Vagina (tissue), 2 donors: ENCODE measurements around the gene APBA1. TPM values are rescaled to one million over a fixed set of nuclear protein-coding genes. Genes with fewer than 3 reads are reported as not detected.

ENCODE experiments used
- DNase-seq, 2 donors: peaks; one replicate each; pipeline ENCODE4 v3.0.0-alpha.2; 2017; ENCODE audit errors: extremely low spot score in 2 of 2
- H3K27ac ChIP-seq: fragments of 200-600 bp; sonication (generic); one replicate; pipeline ENCODE4 v1.5.1; 2019
- H3K27me3 ChIP-seq: fragments of 200-600 bp; sonication (generic); one replicate; pipeline ENCODE4 v1.5.1; 2019
- H3K36me3 ChIP-seq, 2 donors: fragments of 200-600 bp; sonication (generic); one replicate each; pipeline ENCODE4 v1.5.1; 2017 to 2019
- H3K4me1 ChIP-seq: fragments of 200-600 bp; sonication (generic); one replicate; pipeline ENCODE4 v1.5.1; 2019
- H3K4me3 ChIP-seq, 2 donors: fragments of 200-600 bp; sonication (generic); 1 replicate in 1 of 2; 2 replicates in 1 of 2; pipeline ENCODE4 v1.5.1; 2016 to 2019
- H3K9me3 ChIP-seq: fragments of 200-600 bp; sonication (generic); one replicate; pipeline ENCODE4 v1.5.1; 2019
- CTCF ChIP-seq, 3 experiments: fragments of 450-650 bp in 2 of 3; fragments of 200-600 bp in 1 of 3; sonication (generic) in 1 of 3; IDR thresholded peaks; one replicate each; pipeline ENCODE4 v1.5.1; 2017 to 2019; ENCODE audit warnings: antibody characterized with exemption in 3 of 3, mild to moderate bottlenecking in 2 of 3, moderate library complexity in 2 of 3
- POLR2A ChIP-seq, 2 donors: fragments of 450-650 bp; IDR thresholded peaks; one replicate each; pipeline ENCODE4 v1.6.1; 2017; ENCODE audit warnings: antibody characterized with exemption in 2 of 2, mild to moderate bottlenecking in 2 of 2, moderate library complexity in 2 of 2
- POLR2AphosphoS5 ChIP-seq, 2 donors: sonication (generic); formaldehyde crosslinking; IDR thresholded peaks; one replicate each; pipeline ENCODE4 v1.9.0; 2017; ENCODE audit warnings: antibody characterized with exemption in 2 of 2, mild to moderate bottlenecking in 2 of 2, low read depth in 1 of 2; ENCODE audit not compliant: insufficient read depth in 1 of 2
- intact Hi-C: fragments of 100-400 bp; cut with DNase I; formaldehyde crosslinking; loops from one replicate; pipeline ENCODE4 v1.15.1; 2023
- total RNA-seq: library from RNA; depleted of rRNA; stranded (reverse); fragments of >200 nt; gene quantifications from one replicate; pipeline ENCODE4 v1.2.3, GENCODE V29; 2016

APBA1 gene
- total RNA-seq, 1 donor from 2014 or later = 13.3 TPM

GRCh38 chr9:69471433-69471832 is 200.7 kb downstream of the APBA1 start:
- DNase-seq = no peak
- Histone ChIP-seq H3K9me3 (no peaks in the 10 kb centered on the region), H3K27me3 (no peaks in the 10 kb centered on the region), H3K4me1 (peaks cover 7% of the 10 kb centered on the region), H3K4me3 (no peak overlapping the region), H3K36me3 (no peaks in the 10 kb centered on the region), H3K27ac (no peak overlapping the region)
- intact Hi-C loops = no loop called here
- TF ChIP-seq POLR2AphosphoS5 (IDR thresholded peaks at IDR 0.05; ENCODE audit: insufficient read depth in 1 of 2, low read depth in 1 of 2) = no peak
- no peak for TF ChIP-seq POLR2A (IDR thresholded peaks at IDR 0.05)
- no peak for TF ChIP-seq CTCF (IDR thresholded peaks at IDR 0.05)

GRCh38 chr9:69470186-69470977 is 201.8 kb downstream of the APBA1 start:
- no peaks in the 10 kb centered on the region for H3K36me3 ChIP-seq
- H3K9me3 ChIP-seq = no peaks in the 10 kb centered on the region
- H3K4me3 ChIP-seq = no peak overlapping the region
- peaks cover 7% of the 10 kb centered on the region for H3K4me1 ChIP-seq
- intact Hi-C loops = no loop called here
- TF ChIP-seq POLR2AphosphoS5 (IDR thresholded peaks at IDR 0.05; ENCODE audit: insufficient read depth in 1 of 2, low read depth in 1 of 2) (no peak), CTCF (IDR thresholded peaks at IDR 0.05) (no peak), POLR2A (IDR thresholded peaks at IDR 0.05) (no peak)
- H3K27ac ChIP-seq = no peak overlapping the region
- H3K27me3 ChIP-seq = no peaks in the 10 kb centered on the region
- DNase-seq = no peak

- H3K36me3 ChIP-seq = no peaks in the 10 kb centered on the region
- TF ChIP-seq POLR2AphosphoS5 (IDR thresholded peaks at IDR 0.05; ENCODE audit: insufficient read depth in 1 of 2, low read depth in 1 of 2) (no peak), CTCF (IDR thresholded peaks at IDR 0.05) (no peak), POLR2A (IDR thresholded peaks at IDR 0.05) (no peak)
- no peak overlapping the region for H3K27ac ChIP-seq
- intact Hi-C loops = no loop called here
- H3K27me3 ChIP-seq = no peaks in the 10 kb centered on the region
- H3K4me1 ChIP-seq = peaks cover 7% of the 10 kb centered on the region
- H3K9me3 ChIP-seq = no peaks in the 10 kb centered on the region
- H3K4me3 ChIP-seq = no peak overlapping the region
- no peak for DNase-seq
Observed at GRCh38 chr9:69469136-69469535, 203.0 kb downstream of the APBA1 start.

GRCh38 chr9:69468380-69468779 is 203.8 kb downstream of the APBA1 start:
- no peak for TF ChIP-seq CTCF (IDR thresholded peaks at IDR 0.05)
- no peak for TF ChIP-seq POLR2AphosphoS5 (IDR thresholded peaks at IDR 0.05; ENCODE audit: insufficient read depth in 1 of 2, low read depth in 1 of 2)
- no peak for TF ChIP-seq POLR2A (IDR thresholded peaks at IDR 0.05)

GRCh38 chr9:69466151-69466550 is 206.0 kb downstream of the APBA1 start:
- H3K27me3 ChIP-seq = no peaks in the 10 kb centered on the region
- intact Hi-C loops = no loop called here
- no peak for DNase-seq
- no peak overlapping the region for H3K27ac ChIP-seq
- H3K4me1 ChIP-seq = peaks cover 7% of the 10 kb centered on the region
- no peak for TF ChIP-seq POLR2AphosphoS5 (IDR thresholded peaks at IDR 0.05; ENCODE audit: insufficient read depth in 1 of 2, low read depth in 1 of 2)
- TF ChIP-seq CTCF (IDR thresholded peaks at IDR 0.05) = no peak
- no peak for TF ChIP-seq POLR2A (IDR thresholded peaks at IDR 0.05)
- H3K4me3 ChIP-seq = no peak overlapping the region
- H3K9me3 ChIP-seq = no peaks in the 10 kb centered on the region
- H3K36me3 ChIP-seq = no peaks in the 10 kb centered on the region

More at GRCh38 chr9:69468380-69468779, 203.8 kb downstream of the APBA1 start:
- Histone ChIP-seq H3K27me3 (no peaks in the 10 kb centered on the region), H3K36me3 (no peaks in the 10 kb centered on the region), H3K9me3 (no peaks in the 10 kb centered on the region), H3K4me3 (no peak overlapping the region), H3K27ac (no peak overlapping the region), H3K4me1 (peaks cover 7% of the 10 kb centered on the region)
- intact Hi-C loops = no loop called here
- no peak for DNase-seq
